Measurements from ENCODE around the gene TBC1D16. TPM values are rescaled to one million over a fixed set of nuclear protein-coding genes. Genes with fewer than 3 reads are reported as not detected.

TBC1D16 gene
- total RNA-seq, 6 experiments from 2014 or later: 5.8 to 21.0 (median 14.4) TPM

- intact Hi-C loops (cut with DNase I): no loop called here
- 40% methylated on average over 1 of the region's 22 CpGs for WGBS (ENCODE audit: insufficient coverage, low coverage, low lambda C conversion rate, missing lambda C conversion rate)
- H3K27ac ChIP-seq: no peak overlapping the region
Observed at GRCh38 chr17:79933863-79934652, 101.6 kb downstream of the TBC1D16 start.

GRCh38 chr17:79932451-79933306 lies 103.0 kb downstream of the TBC1D16 start:
- Histone ChIP-seq H3K27ac (no peak overlapping the region), H3K9me3 (no peaks in the 10 kb centered on the region), H3K4me1 (peaks cover 0 to 27% (median 2%) of the 10 kb centered on the region in 4 donors), H3K36me3 (no peaks in the 10 kb centered on the region), H3K4me3 (no peak overlapping the region), H3K27me3 (no peaks in the 10 kb centered on the region)
- 54% methylated on average over 10 of the region's 10 CpGs for WGBS (ENCODE audit: insufficient coverage, low coverage, low lambda C conversion rate, missing lambda C conversion rate)
- no peak for TF ChIP-seq POLR2A (IDR thresholded peaks at IDR 0.05)
- TF ChIP-seq CTCF (IDR thresholded peaks at IDR 0.05): no peak
- ATAC-seq: no peak
- intact Hi-C loops (cut with DNase I): no loop called here
- DNase-seq: no peak

More at GRCh38 chr17:79933863-79934652, 101.6 kb downstream of the TBC1D16 start:
- Histone ChIP-seq H3K4me1 (peaks cover 0 to 27% (median 2%) of the 10 kb centered on the region in 4 donors), H3K4me3 (no peak overlapping the region), H3K36me3 (no peaks in the 10 kb centered on the region), H3K9me3 (no peaks in the 10 kb centered on the region), H3K27me3 (no peaks in the 10 kb centered on the region)
- DNase-seq (peak in 1 of 3 donors; percentile 63), ATAC-seq (peak; percentile 47 to 67 (median 56))
- TF ChIP-seq POLR2A (IDR thresholded peaks at IDR 0.05) (no peak), CTCF (IDR thresholded peaks at IDR 0.05) (no peak)

GRCh38 chr17:79931817-79932309 lies 103.8 kb downstream of the TBC1D16 start:
- Histone ChIP-seq H3K4me3 (no peak overlapping the region), H3K36me3 (no peaks in the 10 kb centered on the region), H3K27ac (no peak overlapping the region), H3K9me3 (no peaks in the 10 kb centered on the region), H3K4me1 (peaks cover 0 to 27% (median 2%) of the 10 kb centered on the region in 4 donors), H3K27me3 (no peaks in the 10 kb centered on the region)
- TF ChIP-seq POLR2A (IDR thresholded peaks at IDR 0.05) (no peak), CTCF (IDR thresholded peaks at IDR 0.05) (no peak)
- intact Hi-C loops (cut with DNase I): no loop called here
- 20% methylated on average over 1 of the region's 10 CpGs for WGBS (ENCODE audit: insufficient coverage, low coverage, low lambda C conversion rate, missing lambda C conversion rate)
- DNase-seq (no peak), ATAC-seq (peak in 3 of 4 donors; percentile 13 to 36 (median 33))

GRCh38 chr17:79930877-79931816 lies 104.5 kb downstream of the TBC1D16 start:
- WGBS (ENCODE audit: insufficient coverage, low coverage, low lambda C conversion rate, missing lambda C conversion rate): 10% methylated on average over 14 of the region's 17 CpGs
- Histone ChIP-seq H3K4me3 (no peak overlapping the region), H3K27ac (no peak overlapping the region), H3K36me3 (no peaks in the 10 kb centered on the region), H3K9me3 (no peaks in the 10 kb centered on the region), H3K27me3 (no peaks in the 10 kb centered on the region), H3K4me1 (peaks cover 0 to 27% (median 2%) of the 10 kb centered on the region in 4 donors)
- TF ChIP-seq CTCF (IDR thresholded peaks at IDR 0.05): no peak
- no peak for TF ChIP-seq POLR2A (IDR thresholded peaks at IDR 0.05)
- intact Hi-C loops (cut with DNase I): no loop called here
- ATAC-seq (peak in 2 of 4 donors; percentile 14 to 55), DNase-seq (no peak)

Data from right lobe of liver (tissue), 6 donors.